Lung microvascular endothelial cell (primary cell): ENCODE results near the gene GPC5. TPM values are rescaled to one million over a fixed set of nuclear protein-coding genes. Genes with fewer than 3 reads are reported as not detected.
"Not testable (repeated sequence)": the region's sequence is repeated elsewhere in the genome, so short reads cannot be mapped to it uniquely, and the experiment has no call there.

Experiments used
- DNase-seq, 2 donors: peaks; one replicate each; pipeline versions ENCODE4 v3.0.0 to v3.0.0-alpha.2; 2010; ENCODE audit warnings: low read depth in 2 of 2
- total RNA-seq: library from RNA; depleted of rRNA; stranded (reverse); fragments of >200 nt; gene quantifications from 2 replicates; pipeline ENCODE4 v1.2.1, GENCODE V29; 2014

GPC5 gene
- total RNA-seq, 1 donor from 2014 or later = 0.79 TPM

DNA sequence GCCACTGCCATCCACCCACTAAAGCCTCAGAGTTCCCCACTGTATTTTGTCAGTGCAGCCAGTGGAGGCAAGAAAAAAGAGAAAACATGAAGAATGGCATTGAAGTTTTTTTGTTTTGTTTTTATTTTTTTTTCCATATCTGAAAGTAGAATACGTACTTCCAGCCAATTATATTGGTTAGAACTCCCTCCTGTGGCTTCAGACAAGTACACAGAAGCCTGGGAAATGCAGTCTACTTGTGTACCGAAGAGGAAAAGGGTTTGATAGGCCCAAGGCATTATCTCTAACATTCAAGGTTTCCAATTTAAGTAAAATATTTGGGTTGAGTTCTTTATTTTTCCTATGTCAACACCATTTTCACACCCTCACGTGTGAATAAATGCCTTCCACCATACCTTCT is 1131.9 kb downstream of the GPC5 start:
- no peak for DNase-seq

DNA sequence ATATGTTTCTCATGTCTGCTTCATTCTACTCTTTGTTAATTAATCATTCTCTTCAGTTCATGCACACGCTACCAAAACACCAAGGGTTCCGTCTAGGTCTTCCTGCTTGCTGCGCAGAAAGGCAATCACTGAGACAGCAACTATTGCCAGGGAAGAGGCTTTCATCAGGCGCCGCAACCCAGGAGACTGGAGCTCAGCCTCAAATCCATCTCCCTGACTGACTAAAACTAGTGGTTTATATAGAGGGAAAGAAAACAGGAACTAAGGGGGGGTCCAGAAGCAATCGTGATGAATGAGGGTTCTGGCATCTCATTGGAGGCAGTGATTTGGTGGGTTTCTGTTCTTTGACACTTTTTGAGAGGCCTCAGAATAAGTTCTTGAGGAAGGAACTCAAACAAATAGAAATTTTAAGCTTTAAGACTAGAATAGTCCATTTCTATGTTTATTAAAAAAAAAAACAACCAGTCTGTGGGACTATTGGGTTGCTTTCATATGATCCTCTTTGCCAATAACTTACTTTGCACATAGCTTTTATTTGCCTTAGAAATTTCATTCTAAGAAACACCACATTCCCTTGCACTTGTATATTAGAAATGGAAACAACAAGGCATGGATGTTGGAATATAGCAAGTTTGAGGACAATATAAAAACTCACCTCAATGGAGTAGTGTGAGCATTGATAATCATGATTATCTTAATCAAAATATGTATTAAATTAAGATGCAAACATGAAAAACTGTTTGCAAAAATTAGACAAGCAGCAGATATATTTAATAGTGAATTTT is 1137.0 kb downstream of the GPC5 start:
- no peak for DNase-seq

DNA sequence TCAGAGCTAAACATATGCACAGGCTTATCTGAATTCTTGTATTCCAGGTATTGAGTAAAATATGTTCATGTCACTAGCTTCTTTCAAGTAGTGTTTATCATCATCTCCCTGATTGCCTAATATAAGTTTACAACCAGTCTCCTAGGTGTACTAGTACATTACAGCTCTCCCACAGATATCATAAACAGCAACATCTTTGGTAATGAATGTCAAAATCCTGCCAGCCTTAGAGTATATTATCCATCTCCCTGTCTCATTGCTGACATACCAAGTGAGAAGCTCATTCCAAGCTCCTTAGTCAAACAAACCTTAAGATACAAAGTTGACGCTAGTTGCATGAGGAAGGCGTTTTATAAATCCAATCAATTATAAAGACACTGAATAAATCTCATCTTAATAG is 1139.0 kb downstream of the GPC5 start:
- DNase-seq = no peak

DNA sequence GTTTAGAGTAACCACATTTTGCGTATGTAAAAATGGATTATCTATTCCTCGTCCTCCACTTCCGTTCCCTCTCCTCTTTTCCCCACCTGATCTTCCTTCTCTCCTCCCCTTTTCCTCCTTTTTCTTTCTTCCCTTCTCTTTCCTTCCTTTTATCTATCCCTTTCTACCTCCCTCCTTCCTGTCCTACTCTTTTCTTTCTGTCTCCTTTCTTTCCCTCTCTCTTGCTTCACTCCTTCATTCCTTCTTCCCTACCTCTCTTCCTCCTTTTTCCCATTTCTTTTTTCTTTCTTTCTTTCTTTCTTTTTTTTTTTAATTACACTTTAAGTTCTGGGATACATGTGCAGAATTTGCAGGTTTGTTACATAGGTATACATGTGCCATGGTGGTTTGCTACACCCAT is 1139.7 kb downstream of the GPC5 start:
- no peak for DNase-seq

DNA sequence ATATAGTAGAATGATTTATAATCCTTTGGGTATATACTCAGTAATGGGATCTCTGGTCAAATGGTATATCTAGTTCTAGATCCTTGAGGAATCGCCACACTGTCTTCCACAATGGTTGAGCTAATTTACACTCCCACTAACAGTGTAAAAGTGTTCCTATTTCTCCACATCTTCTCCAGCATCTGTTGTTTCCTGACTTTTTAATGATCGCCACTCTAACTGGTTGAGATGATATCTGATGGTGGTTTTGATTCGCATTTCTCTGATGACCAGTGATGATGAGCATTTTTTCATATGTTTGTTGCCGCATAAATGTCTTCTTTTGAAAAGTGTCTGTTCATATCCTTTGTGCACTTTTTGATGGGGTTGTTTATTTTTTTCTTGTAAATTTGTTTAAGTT is 1140.7 kb downstream of the GPC5 start:
- not testable (repeated sequence) for DNase-seq

DNA sequence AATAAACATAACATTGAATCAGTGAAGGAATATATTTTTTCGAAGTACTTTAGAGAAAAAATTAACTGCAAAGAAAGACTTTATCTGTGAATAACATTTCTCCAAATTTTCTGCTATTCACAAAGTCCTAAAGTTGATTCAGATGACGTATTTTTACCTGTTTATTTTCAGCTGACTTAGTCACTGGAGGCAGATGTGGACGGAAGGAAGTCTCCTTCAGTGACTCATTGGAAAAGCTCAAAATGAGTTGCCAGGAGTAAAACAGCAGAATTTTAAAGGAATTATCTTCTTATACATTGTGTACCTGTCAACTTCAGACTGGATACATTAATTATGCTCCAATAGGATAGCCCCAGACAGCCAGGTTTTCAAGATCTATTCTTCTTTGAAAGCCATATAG is 1148.8 kb downstream of the GPC5 start:
- DNase-seq = peak in 1 of 2 donors; percentile 3

DNA sequence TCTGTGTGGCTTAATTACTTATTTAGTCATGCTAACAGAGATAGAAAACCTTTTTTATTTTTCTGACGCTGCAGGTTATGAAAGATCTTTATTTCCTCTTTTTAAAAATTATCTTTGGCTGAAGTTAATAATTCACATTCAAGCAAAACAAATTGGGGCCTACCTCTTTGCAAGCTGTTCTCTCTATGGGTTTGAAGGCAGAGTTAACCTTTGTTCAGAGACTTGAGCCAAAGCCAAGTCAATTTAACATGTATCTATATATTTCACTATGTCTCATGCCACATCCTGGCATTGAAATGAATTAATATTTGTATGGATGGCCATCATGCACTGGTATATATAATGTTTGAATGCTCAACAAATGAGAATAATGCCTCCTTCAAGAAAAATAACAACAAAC is 1150.9 kb downstream of the GPC5 start:
- DNase-seq = no peak

DNA sequence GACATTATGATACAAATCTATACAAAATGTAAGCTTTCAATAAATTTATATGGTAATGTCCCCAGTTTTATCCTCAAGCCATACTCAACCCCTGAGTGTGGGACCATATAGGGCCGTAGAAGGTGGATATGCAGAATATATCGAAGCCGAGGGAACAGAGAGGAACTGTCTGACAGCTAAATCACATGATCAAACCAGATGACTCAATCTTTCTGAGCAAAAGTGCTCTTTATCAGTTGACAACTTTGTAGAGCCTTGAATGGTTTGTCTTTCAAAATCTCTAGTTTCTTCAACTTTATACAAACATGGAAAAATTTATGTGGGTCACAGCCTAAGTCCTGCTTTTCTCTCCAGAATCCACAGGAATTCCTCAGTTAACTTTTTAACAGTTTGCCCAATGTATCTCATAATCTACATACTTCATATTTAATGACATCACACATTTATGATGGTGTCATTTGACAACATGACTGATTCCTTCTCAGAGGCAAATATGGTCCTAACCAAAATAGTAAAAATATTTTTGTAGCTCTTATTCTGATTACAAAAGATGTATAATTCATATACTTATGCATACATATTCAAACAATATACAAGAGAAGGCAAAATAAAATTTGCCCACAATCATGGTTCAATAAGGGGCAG is 1155.2 kb downstream of the GPC5 start:
- DNase-seq = no peak

DNA sequence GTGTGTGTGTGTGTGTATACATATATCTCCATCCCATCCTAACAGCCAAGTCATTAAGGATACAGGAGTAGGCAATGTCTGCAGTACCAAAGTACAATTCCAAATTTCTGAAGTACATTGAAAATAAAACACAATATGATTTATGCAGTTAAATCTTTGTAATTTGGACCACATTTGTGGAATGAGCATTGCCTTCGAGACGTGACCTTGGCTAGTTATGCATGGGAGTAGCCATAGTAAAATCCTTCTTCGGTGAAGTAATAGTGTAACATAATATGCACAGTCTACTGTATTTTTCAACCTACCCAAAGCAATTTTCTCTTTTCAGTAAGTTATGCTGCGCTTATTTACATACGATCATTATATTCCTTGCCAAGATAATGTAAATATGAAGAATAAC is 1162.5 kb downstream of the GPC5 start:
- no peak for DNase-seq

DNA sequence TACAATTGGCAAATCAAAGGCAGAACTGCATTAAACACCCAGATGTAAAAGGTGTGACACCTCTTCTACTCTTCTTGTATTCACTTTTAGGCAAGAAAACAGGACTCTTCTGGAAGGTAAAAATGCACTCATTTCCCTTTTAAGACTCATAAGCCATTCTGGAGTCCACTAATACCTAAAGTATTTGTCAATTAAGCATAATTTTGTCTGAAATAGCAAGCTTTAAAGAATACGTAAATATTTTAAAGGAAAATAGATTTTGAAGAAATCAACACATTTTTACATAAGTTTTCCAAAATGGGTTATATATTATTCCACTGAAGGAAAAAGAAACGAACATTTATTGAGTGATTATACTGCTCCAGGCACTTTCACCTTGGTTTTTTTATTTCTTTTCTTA is 1166.5 kb downstream of the GPC5 start:
- no peak for DNase-seq

DNA sequence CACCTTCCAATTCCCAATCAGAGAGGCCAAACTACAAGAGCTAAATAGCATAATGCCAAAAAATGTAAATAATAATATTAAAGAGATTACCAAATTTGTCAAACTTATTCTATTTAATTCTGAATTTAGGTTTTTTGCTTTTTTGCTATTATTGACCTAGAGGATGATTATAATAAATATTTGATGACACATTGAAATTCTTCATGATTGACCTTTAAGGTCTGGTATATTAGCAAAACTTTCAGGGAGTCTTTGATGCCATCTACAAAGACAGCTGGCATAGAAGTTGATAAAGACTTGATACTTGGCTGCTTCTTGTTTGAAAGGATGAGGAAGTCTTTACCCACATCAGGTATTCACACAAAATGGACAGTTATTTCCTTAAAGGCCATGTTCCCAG is 1168.3 kb downstream of the GPC5 start:
- no peak for DNase-seq

DNA sequence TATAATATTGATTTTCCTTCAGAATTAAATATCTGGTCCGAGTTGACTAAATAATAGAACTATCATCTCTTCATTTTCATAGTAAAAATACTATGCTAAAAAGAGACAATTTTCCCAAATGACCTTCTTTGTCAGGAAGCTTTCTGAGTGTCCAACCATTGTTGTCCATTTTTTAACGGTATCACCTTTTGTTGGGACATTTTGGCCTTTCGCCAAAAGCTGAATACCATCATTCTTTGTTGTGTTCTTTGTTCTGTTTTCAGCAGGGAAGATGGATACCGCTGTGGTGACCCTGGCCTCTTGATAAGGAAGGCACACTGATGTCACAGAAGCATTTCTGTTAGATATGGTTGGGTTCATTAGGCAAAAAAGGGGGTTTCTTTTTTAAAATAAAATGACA is 1173.8 kb downstream of the GPC5 start:
- peak in 1 of 2 donors; percentile 11 for DNase-seq

DNA sequence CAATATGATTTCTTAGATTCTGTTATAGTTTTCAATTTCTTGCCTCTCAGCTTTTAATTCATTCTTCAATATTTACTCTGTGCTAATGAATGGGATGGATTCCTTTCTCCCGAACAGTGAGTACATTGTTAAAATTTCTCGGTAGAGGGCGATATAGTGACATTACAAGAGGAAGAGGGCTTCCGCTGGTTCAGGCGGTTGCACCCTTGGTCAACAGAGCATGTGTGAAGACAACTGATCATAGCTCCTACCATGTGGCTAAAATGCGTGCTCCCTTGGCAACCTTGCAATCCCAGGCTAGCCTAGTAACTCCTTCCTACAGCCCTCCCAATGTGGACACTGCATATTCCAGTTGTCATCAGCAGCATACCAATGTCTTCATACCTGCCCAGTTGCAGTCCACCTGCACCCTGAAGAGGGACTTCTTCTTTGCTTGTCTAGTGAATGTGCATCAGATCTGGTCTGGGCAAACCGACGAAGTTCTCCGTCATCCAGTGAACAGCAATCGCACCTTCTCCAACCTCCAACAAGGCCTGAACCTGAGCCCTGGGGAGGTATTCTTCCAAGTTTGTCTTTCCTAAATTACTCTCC is 1175.1 kb downstream of the GPC5 start:
- DNase-seq = no peak

DNA sequence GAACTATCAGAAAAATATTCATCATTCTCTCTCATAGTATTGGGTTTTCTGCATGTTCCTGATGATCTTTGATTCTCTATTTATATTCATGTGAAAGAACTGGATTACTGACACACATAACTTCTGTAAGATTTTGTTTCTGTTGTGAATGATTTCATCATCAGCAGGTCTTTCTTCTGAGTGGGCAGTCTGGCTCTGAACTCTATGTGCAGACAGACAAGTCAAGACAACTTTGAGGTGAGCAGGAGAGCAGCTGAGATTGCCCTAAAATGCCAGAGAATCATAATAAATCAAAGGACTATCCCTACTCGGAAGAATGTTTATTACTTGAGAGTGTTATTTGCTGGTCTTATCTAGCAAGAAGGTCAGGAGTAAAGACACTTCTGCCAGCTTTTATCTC is 1176.1 kb downstream of the GPC5 start:
- no peak for DNase-seq

DNA sequence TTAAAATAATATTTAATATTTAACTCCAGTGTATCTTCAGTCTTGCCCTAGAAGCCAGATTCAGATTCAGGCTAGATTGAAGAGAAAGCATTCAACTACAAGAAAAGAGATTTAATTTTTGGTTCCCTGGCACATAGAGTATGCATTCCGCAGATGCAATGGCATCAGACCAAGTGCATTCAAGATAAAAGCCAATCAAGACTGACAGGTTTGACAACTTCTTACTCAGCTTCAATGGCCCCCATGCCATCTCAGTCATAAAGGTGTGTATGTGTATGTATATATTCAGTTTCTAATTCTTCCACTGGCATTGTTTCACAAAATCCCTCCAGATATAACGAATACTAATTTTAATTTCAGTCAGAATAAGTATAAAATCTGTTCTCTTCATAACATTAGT is 1177.4 kb downstream of the GPC5 start:
- DNase-seq = no peak

DNA sequence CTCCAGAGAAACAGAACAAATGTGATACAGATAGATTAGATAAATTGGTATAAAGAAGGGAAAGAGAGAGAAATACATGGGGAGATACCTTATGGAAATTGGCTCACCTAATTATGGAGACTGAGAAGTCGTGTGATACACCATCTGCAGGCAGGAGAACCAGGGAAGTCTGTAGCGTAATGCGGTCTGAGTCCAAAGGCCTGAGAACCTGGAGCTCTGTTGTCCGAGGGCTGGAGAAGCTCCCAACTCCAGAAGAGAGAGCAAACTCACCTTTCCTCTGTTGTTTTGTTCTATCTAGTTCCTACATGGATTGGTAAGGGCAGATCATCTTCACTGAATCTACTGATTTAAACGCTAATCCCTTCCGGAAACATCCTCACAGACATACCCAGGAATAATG is 1179.9 kb downstream of the GPC5 start:
- no peak for DNase-seq

DNA sequence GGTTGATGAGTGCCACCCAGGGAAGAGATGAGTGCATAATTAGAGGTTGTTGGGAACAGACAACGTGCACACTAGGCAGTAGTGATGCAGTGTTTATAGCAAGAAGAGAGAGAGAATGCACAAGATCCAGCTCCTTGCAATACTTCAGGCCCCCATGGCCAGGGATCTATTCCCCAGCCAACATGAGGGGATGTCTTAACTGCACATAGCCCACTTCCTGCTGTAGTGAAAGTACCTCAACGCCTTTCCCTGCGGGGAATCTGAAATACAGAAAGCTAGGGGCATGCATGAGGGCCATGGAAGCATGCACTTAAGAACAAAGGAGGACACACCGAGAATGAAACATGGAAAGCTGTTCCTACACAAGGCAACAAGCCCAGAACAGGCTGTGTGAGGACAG is 1191.5 kb downstream of the GPC5 start:
- DNase-seq = no peak

DNA sequence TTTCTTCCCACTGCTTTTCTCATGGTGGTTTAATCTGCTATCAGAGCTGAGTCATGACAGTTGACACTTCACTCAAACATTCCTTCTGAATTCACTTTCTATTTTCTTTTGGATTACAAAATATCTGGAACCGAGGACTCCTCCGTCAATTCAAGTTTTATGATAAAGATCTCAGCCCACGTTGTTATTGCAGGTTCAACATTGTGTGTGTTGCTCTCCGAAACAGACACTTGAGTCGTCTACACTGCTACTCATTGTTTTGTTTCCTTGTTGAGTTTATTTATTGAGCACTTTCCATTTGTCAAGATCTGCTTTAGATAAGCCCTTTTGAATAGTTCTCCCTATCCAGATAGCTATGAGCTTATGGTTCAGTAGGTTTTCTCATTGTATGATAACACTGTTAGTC is 1192.1 kb downstream of the GPC5 start:
- DNase-seq = no peak

DNA sequence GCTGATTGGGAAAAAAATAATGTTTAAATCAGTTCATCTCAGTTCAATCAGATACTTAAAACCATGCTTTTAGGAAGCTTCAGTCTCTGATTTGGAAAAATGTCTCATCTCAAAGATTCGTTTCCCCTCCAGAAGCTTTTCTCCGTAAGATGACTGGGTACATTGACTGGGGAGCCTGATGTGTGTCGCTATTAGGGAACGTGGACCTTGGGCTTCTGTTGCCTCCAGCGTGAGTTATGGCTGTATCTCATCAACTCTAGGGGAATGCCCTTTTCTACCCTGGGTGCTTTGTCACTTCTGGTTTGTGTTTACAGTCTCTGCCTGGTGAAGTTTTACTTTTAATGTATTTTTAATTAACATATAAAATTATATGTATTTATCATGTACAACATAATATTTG is 1192.7 kb downstream of the GPC5 start:
- no peak for DNase-seq

DNA sequence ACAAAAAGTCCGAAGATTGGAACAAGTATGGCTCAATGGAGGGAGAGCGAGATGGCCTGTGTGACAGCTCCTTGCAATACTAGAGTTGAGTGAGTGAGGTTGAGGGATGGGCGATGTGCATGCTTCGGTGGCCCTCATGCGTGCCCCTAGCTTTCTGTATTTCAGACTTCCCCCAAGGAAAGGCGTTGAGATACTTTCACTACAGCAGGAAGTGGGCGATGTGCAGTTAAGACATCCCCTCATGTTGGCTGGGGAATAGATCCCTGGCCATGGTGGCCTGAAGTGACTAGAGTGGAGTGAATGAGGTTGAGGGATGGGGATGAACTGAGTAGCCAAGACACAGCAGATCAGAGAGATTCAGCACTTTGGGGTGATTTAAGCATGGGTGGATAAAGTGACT is 1194.3 kb downstream of the GPC5 start:
- no peak for DNase-seq

DNA sequence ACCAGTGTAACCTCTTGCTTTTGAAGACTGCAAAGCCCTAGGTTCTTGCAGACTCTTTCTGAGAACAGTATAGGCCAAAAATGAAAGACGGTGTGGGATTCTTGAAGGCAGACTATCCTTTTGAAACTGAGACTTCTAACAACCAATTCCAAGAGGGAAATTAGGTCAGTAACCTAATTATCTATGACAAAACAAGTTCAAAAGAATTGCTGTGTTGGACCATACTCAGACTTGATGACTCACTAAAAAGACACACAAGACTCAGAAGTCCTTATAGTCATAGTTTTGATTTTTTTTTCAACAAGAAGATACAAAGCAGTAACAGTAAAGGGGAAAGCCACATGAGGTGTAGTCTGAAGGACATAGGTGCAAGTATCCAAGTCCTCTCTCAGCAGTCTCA is 1204.1 kb downstream of the GPC5 start:
- DNase-seq = no peak

DNA sequence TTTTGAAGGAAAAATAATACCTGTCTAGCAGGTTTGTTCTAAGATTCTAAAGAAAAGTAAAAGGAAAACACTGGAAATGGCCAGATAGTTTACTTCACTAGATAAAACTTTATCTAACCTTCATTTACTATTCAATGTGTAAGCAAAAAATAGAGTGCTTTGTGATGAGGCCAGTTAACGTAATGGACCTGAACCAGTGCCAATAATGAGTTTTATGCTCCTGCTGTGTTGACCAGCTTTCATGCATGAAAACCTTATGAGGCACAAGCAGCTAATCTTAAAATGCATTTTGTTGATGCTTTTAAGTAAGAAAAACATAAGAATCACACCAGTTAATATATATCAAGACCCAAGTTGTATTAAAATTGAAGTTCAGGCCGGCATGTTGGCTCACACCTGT is 1211.0 kb downstream of the GPC5 start:
- DNase-seq = no peak

DNA sequence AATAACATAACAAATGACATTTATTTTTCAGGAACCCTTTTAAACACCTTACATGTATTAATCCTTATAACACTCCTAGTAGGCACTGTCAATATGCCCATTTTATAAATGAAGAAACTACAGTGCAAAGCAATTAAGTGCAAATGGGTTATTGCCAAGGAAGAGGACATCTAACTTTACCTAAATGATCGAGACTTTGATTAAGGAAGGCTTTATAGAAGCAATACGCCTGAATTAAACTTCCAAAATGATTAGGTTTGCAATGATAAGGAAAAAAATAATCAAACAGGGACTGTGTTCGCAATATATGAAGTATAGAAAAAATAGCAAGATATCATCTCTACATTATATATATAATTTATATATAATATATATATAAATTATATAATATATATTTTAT is 1214.5 kb downstream of the GPC5 start:
- no peak for DNase-seq
